PC-9 (cell line): ENCODE results near the gene ZNF609. TPM values are rescaled to one million over a fixed set of nuclear protein-coding genes. Genes with fewer than 3 reads are reported as not detected.

Experiments used
- BruUV-seq: library from RNA; stranded (reverse); fragments of 400-500 nt; replicated peaks from 2 replicates; lab custom pipeline; 2021; lab: Mats Ljungman, UMichigan
- CTCF ChIA-PET: fragments of 300-600 bp; sonication (Branson Sonifier 250); formaldehyde crosslinking; loops from one replicate; lab custom pipeline; 2022; ENCODE audit warnings: antibody characterized with exemption; lab: Charles Lee
- POLR2A ChIA-PET: fragments of 300-600 bp; sonication (Branson Sonifier 250); formaldehyde crosslinking; loops from one replicate; lab custom pipeline; 2022; ENCODE audit warnings: antibody characterized with exemption; ENCODE audit not compliant: unreplicated experiment; lab: Charles Lee
- DNase-seq, 2 experiments: peaks; one replicate each; pipeline versions ENCODE4 v3.0.0 to v3.0.0-alpha.2; 2015 to 2022; ENCODE audit warnings: mixed read lengths in 1 of 2
- H2AFZ ChIP-seq: fragments of 200-600 bp; sonication (generic); 2 replicates; pipeline ENCODE4 v1.8.1; 2017; ENCODE audit warnings: antibody characterized with exemption
- H3F3A ChIP-seq: fragments of 200-600 bp; sonication (generic); 2 replicates; pipeline ENCODE4 v1.8.1; 2017; ENCODE audit warnings: antibody characterized with exemption, mild to moderate bottlenecking, low read depth; ENCODE audit not compliant: insufficient read depth
- H3K27ac ChIP-seq: fragments of 200-600 bp; sonication (generic); 2 replicates; pipeline ENCODE4 v1.6.1; 2016; ENCODE audit warnings: mixed run types
- H3K27me3 ChIP-seq: fragments of 200-600 bp; sonication (generic); 2 replicates; pipeline ENCODE4 v1.6.1; 2016; ENCODE audit warnings: low read depth, mixed run types; ENCODE audit not compliant: insufficient read depth
- H3K36me3 ChIP-seq: fragments of 200-600 bp; sonication (generic); 2 replicates; pipeline ENCODE4 v1.6.1; 2016; ENCODE audit warnings: low read depth, mixed run types
- H3K4me1 ChIP-seq: fragments of 200-600 bp; sonication (generic); replicated peaks from 2 replicates; pipeline ENCODE4 v1.6.1; 2016; ENCODE audit warnings: mixed run types; ENCODE audit not compliant: insufficient read depth
- H3K4me2 ChIP-seq: fragments of 200-600 bp; sonication (generic); 2 replicates; pipeline ENCODE4 v1.6.1; 2017; ENCODE audit warnings: mixed run types
- H3K4me3 ChIP-seq: fragments of 200-600 bp; sonication (generic); 2 replicates; pipeline ENCODE4 v1.6.1; 2016; ENCODE audit warnings: mixed run types
- H3K79me2 ChIP-seq: fragments of 200-600 bp; sonication (generic); 2 replicates; pipeline ENCODE4 v1.6.1; 2017; ENCODE audit warnings: low read depth, mixed run types
- H3K9me2 ChIP-seq: fragments of 200-600 bp; sonication (generic); 2 replicates; pipeline ENCODE4 v1.8.1; 2017; ENCODE audit warnings: mild to moderate bottlenecking; ENCODE audit not compliant: insufficient read depth
- H3K9me3 ChIP-seq: fragments of 200-600 bp; sonication (generic); 2 replicates; pipeline ENCODE4 v1.8.1; 2016; ENCODE audit warnings: low read depth; ENCODE audit not compliant: insufficient read depth
- H4K20me1 ChIP-seq: fragments of 200-600 bp; sonication (generic); 2 replicates; pipeline ENCODE4 v1.8.1; 2017; ENCODE audit not compliant: insufficient read depth
- EZH2 ChIP-seq: fragments of 200-600 bp; sonication (generic); IDR thresholded peaks from 2 replicates; pipeline ENCODE4 v1.8.0; 2017; ENCODE audit warnings: antibody characterized with exemption, low read depth
- intact Hi-C: fragments of 100-400 bp; cut with micrococcal nuclease; formaldehyde crosslinking; loops from one replicate; pipeline ENCODE4 v1.10.0; 2022; ENCODE audit not compliant: unreplicated experiment
- total RNA-seq: library from RNA; stranded (reverse); gene quantifications from 2 replicates; pipeline ENCODE4 v1.2.3, GENCODE V29; 2021
- TF ChIP-seq, protein P1 (sequence below): fragments of 200-600 bp; sonication (generic); conservative IDR thresholded peaks from 2 replicates; pipeline ENCODE4 v1.6.1; 2017; ENCODE audit warnings: mixed run types, antibody characterized with exemption, mild to moderate bottlenecking, moderate library complexity

Gene ZNF609
- total RNA-seq, 1 experiment from 2014 or later, result 38.6 TPM

DNA sequence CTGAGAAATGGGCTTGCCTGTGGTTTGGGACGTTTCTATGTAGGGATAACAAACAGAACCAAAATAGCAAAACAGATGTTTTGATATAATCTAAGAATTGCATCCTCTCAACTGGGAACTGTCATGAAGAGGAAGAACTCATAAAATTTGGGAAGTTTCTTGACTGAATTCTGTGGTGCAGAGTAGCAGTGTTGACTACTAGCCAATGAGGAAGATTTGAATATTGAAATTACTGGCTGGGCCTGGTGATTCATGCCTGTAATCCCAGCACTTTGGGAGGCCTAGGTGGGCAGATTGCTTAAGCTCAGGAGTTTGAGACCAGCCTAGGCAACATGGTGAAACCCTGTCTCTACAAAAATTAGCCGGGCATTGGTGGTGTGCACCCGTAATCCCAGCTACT is 42.2 kb downstream of the ZNF609 start:
- intact Hi-C loops, result no loop called here
- no peak overlapping the region for H2AFZ ChIP-seq
- DNase-seq, result no peak
- H3K27ac ChIP-seq, result no peak overlapping the region
- ChIA-PET POLR2A (no interaction called here), CTCF (no interaction called here)
- no peak overlapping the region for H3K4me3 ChIP-seq
- TF ChIP-seq, protein P1, sequence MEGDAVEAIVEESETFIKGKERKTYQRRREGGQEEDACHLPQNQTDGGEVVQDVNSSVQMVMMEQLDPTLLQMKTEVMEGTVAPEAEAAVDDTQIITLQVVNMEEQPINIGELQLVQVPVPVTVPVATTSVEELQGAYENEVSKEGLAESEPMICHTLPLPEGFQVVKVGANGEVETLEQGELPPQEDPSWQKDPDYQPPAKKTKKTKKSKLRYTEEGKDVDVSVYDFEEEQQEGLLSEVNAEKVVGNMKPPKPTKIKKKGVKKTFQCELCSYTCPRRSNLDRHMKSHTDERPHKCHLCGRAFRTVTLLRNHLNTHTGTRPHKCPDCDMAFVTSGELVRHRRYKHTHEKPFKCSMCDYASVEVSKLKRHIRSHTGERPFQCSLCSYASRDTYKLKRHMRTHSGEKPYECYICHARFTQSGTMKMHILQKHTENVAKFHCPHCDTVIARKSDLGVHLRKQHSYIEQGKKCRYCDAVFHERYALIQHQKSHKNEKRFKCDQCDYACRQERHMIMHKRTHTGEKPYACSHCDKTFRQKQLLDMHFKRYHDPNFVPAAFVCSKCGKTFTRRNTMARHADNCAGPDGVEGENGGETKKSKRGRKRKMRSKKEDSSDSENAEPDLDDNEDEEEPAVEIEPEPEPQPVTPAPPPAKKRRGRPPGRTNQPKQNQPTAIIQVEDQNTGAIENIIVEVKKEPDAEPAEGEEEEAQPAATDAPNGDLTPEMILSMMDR, result no peak
- TF ChIP-seq EZH2, result no peak
- no peaks in the 10 kb centered on the region for H3K4me1 ChIP-seq
- H3K9me2 ChIP-seq, result no peaks in the 10 kb centered on the region
- peaks cover 5% of the 10 kb centered on the region; the same call in 1 of the 2 replicates for H4K20me1 ChIP-seq
- no peaks in the 10 kb centered on the region for H3K79me2 ChIP-seq
- no peak overlapping the region for H3K4me2 ChIP-seq
- H3K27me3 ChIP-seq, result no peaks in the 10 kb centered on the region
- no peaks in the 10 kb centered on the region for H3K36me3 ChIP-seq
- H3F3A ChIP-seq, result no peaks in the 10 kb centered on the region
- no peaks in the 10 kb centered on the region for H3K9me3 ChIP-seq
- BruUV-seq, result no TSS peak

DNA sequence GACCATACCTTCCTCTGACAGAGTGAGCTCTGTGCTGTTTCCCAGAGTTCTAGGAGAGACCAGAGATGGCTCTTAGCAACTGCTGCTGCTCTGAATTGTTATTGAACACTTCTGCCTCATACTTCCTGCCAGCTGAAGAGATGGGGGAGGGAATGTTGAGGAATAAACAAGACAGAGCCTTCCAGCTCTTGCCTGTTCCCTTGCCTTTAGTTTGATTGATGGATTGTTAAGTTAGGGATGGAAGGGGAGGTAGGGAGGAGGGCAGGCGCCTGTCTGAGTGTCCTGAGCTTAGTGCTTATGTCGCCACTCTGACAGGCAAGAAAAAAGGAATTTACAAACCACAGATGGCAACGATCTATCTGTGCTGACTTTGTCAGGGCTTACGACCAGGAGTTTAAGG is 42.8 kb downstream of the ZNF609 start:
- intact Hi-C loops, result no loop called here
- no peak for DNase-seq
- Histone ChIP-seq H3K27me3 (no peaks in the 10 kb centered on the region), H3K4me1 (no peaks in the 10 kb centered on the region), H3K4me2 (no peak overlapping the region), H3K79me2 (no peaks in the 10 kb centered on the region), H3K27ac (no peak overlapping the region), H3K36me3 (no peaks in the 10 kb centered on the region), H3K9me3 (no peaks in the 10 kb centered on the region), H2AFZ (no peak overlapping the region), H3K4me3 (no peak overlapping the region), H3K9me2 (no peaks in the 10 kb centered on the region), H4K20me1 (peaks cover 5% of the 10 kb centered on the region; the same call in 1 of the 2 replicates), H3F3A (no peaks in the 10 kb centered on the region)
- ChIA-PET CTCF (no interaction called here), POLR2A (no interaction called here)
- TF ChIP-seq, protein P1, result no peak
- no peak for TF ChIP-seq EZH2
- BruUV-seq, result no TSS peak

DNA sequence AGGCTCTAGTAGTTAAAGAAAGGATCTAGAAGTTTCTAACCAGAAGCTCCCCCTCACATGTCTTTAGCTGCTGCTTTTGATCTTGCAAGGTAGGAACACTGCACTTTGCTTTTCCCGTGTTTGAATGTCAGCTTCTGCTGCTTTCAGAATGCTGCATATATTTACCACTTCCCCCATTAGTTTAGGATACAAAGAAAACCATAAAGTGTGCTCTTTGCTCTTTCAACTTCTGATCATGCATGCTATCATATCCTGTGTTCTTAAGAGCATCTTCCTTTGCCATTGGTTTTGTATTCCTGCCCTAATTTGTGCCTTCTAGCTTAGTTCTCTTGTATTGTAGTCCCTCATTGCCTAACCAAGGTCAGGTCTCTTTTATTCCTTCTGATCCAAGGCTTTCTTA is 43.3 kb downstream of the ZNF609 start:
- H3K27ac ChIP-seq, result no peak overlapping the region
- no peaks in the 10 kb centered on the region for H3K9me2 ChIP-seq
- no TSS peak for BruUV-seq
- ChIA-PET POLR2A (no interaction called here), CTCF (no interaction called here)
- no peaks in the 10 kb centered on the region for H3K36me3 ChIP-seq
- TF ChIP-seq, protein P1, result no peak
- no peak for TF ChIP-seq EZH2
- no peak overlapping the region for H3K4me2 ChIP-seq
- intact Hi-C loops, result no loop called here
- H3K9me3 ChIP-seq, result no peaks in the 10 kb centered on the region
- no peaks in the 10 kb centered on the region for H3F3A ChIP-seq
- no peaks in the 10 kb centered on the region for H3K27me3 ChIP-seq
- no peak overlapping the region for H3K4me3 ChIP-seq
- H4K20me1 ChIP-seq, result peaks cover 5% of the 10 kb centered on the region; the same call in 1 of the 2 replicates
- H3K4me1 ChIP-seq, result no peaks in the 10 kb centered on the region
- H3K79me2 ChIP-seq, result no peaks in the 10 kb centered on the region
- DNase-seq, result no peak
- no peak overlapping the region for H2AFZ ChIP-seq
